Thyroid gland (tissue), 4 donors: ENCODE data around the gene PPIH. TPM values are rescaled to one million over a fixed set of nuclear protein-coding genes. Genes with fewer than 3 reads are reported as not detected.

Experiments
- DNase-seq, 2 donors: peaks; one replicate each; pipeline ENCODE4 v3.0.0-alpha.2; 2019
- H3K27ac ChIP-seq, 3 donors: fragments of 200-600 bp; sonication (generic); 1 replicate in 2 of 3; 2 replicates in 1 of 3; pipeline ENCODE4 v1.5.1; 2016 to 2019; ENCODE audit warnings: mild to moderate bottlenecking in 1 of 3, moderate library complexity in 1 of 3
- H3K27me3 ChIP-seq: fragments of 200-600 bp; sonication (generic); one replicate; pipeline ENCODE4 v1.5.1; 2019
- H3K36me3 ChIP-seq, 2 donors: fragments of 200-600 bp; sonication (generic); one replicate each; pipeline ENCODE4 v1.5.1; 2016 to 2019
- H3K4me1 ChIP-seq, 2 donors: fragments of 200-600 bp; sonication (generic); one replicate each; pipeline ENCODE4 v1.5.1; 2017 to 2019
- H3K4me3 ChIP-seq, 3 donors: fragments of 200-600 bp; sonication (generic); replicated peaks in 1 of 3; 1 replicate in 2 of 3; 2 replicates in 1 of 3; pipeline ENCODE4 v1.5.1; 2016; ENCODE audit warnings: mild to moderate bottlenecking in 1 of 3
- H3K9me3 ChIP-seq: fragments of 200-600 bp; sonication (generic); one replicate; pipeline ENCODE4 v1.5.1; 2017
- CTCF ChIP-seq, 6 experiments: fragments of 200-600 bp in 3 of 6; fragments of 450-650 bp in 3 of 6; sonication (generic) in 3 of 6; IDR thresholded peaks; one replicate each; pipeline ENCODE4 v1.5.1; 2016 to 2019; ENCODE audit warnings: antibody characterized with exemption in 6 of 6, mild to moderate bottlenecking in 2 of 6, inconsistent platforms in 1 of 6, moderate library complexity in 1 of 6
- POLR2A ChIP-seq, 2 donors: fragments of 450-650 bp; IDR thresholded peaks; one replicate each; pipeline ENCODE4 v1.6.1; 2017; ENCODE audit warnings: antibody characterized with exemption in 2 of 2, mild to moderate bottlenecking in 2 of 2, moderate library complexity in 1 of 2
- WGBS, 2 donors: methylation state at CpG; one replicate each; pipeline ENCODE4 v1.1.5; 2017; 5-methylcytosine and 5-hydroxymethylcytosine counted together
- intact Hi-C: fragments of 100-400 bp; cut with DNase I; formaldehyde crosslinking; loops from one replicate; pipeline ENCODE4 v1.15.1; 2023
- total RNA-seq, 4 donors: library from RNA; depleted of rRNA; stranded (reverse); fragments of >200 nt; gene quantifications; one replicate each; pipeline ENCODE4 v1.2.3, GENCODE V29; 2016

PPIH gene
- total RNA-seq, 4 donors from 2014 or later, result 26.4 to 45.9 (median 40.3) TPM

DNA sequence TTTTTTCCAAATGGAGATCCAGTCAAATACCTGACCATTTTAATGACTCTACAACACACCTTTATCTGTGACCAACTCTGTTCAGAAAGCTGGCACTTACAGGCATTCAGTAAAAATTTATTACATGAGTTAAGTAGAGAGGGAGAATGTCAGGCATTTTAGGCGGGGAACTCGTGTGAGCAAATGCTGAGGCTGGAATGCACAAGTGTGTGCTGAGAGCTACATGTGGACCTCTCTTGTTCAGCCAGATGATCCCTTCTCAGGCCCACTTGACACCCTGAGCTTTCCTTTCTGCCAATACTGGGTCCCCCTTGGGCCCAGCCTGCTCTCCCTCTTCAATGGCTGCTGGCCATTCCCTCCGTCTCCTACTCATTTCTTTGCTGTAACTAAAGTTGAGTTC, 11.7 kb downstream of the PPIH start:
- peaks cover 31 to 40% of the 10 kb centered on the region in 2 donors for H3K4me1 ChIP-seq
- H3K27me3 ChIP-seq, result no peaks in the 10 kb centered on the region
- WGBS, 2 donors, result 38 to 61% methylated on average over 3 of the region's 3 CpGs
- TF ChIP-seq POLR2A (IDR thresholded peaks at IDR 0.05) (peak in 1 of 2 donors; percentile 22), CTCF (IDR thresholded peaks at IDR 0.05) (no peak)
- H3K36me3 ChIP-seq, result peaks cover 20 to 22% of the 10 kb centered on the region in 2 donors
- peak; percentile 91 to 92 for DNase-seq
- H3K27ac ChIP-seq, result peak overlapping the region; percentile 69 to 88 (median 81)
- H3K9me3 ChIP-seq, result no peaks in the 10 kb centered on the region
- intact Hi-C loops, result no loop called here
- H3K4me3 ChIP-seq, result no peak overlapping the region

GRCh38 chr1:42670425-42670824, 12.2 kb downstream of the PPIH start:
- intact Hi-C loops, result no loop called here
- Histone ChIP-seq H3K9me3 (no peaks in the 10 kb centered on the region), H3K4me1 (peaks cover 36 to 40% of the 10 kb centered on the region in 2 donors), H3K27ac (peak overlapping the region; percentile 69 to 88 (median 81)), H3K4me3 (no peak overlapping the region), H3K27me3 (no peaks in the 10 kb centered on the region), H3K36me3 (peaks cover 15 to 17% of the 10 kb centered on the region in 2 donors)
- no peak for TF ChIP-seq CTCF (IDR thresholded peaks at IDR 0.05)
- TF ChIP-seq POLR2A (IDR thresholded peaks at IDR 0.05), result no peak
- DNase-seq, result peak; percentile 76 to 82
- 32 to 40% methylated on average over 4 of the region's 4 CpGs for WGBS, 2 donors

DNA sequence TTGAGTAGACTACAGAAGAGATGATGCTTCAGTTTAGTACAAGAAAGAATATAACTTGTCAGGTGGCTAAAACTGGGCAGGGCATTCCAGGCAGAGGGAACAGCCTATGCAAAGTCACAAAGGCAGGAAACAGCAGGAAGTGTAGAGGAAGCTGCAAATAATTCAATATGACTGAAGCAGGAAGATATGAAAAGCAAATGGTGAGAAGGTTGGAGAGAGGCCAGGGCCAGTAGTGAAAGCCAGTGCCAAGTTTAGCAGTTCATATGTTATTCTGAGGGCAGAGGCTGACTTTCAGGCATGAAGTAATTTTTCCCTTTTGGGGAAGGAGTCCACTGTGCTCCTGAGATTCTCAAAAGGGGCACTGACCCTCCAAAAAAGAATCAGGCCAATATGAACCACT, 16.0 kb downstream of the PPIH start:
- Histone ChIP-seq H3K27ac (peak overlapping the region; percentile 73 to 90 (median 89)), H3K36me3 (no peaks in the 10 kb centered on the region), H3K9me3 (no peaks in the 10 kb centered on the region), H3K4me3 (no peak overlapping the region), H3K27me3 (no peaks in the 10 kb centered on the region), H3K4me1 (peaks cover 31 to 37% of the 10 kb centered on the region in 2 donors)
- no peak for TF ChIP-seq CTCF (IDR thresholded peaks at IDR 0.05)
- TF ChIP-seq POLR2A (IDR thresholded peaks at IDR 0.05), result no peak
- peak in 1 of 2 donors; percentile 41 for DNase-seq
- intact Hi-C loops, result no loop called here

DNA sequence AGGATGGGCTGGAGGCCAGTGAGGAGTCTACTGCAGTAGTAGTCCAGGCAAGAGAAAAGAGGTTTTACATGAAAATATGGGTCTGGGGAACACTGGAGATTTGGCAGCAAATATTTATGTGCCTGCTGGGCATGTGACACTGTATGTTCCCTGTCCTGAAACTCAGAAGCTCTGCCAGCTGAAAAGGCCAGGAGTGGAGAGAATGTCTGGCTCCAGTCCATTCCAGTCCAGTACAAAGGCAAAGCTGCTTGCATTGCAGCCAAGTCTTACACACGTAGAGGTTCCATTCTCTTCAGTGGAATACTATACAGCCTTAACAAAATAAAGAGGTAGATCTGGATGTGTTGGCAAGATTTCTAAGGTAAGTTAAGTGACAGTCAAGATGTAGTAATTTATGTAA, 16.5 kb downstream of the PPIH start:
- TF ChIP-seq POLR2A (IDR thresholded peaks at IDR 0.05) (peak in 1 of 2 donors; percentile 18), CTCF (IDR thresholded peaks at IDR 0.05) (no peak)
- WGBS, 2 donors, result 25 to 32% methylated on average over 1 of the region's 1 CpG
- DNase-seq, result peak; percentile 71 to 83
- peaks cover 26 to 34% of the 10 kb centered on the region in 2 donors for H3K4me1 ChIP-seq
- peak overlapping the region; percentile 73 to 90 (median 89) for H3K27ac ChIP-seq
- no peaks in the 10 kb centered on the region for H3K9me3 ChIP-seq
- intact Hi-C loops, result no loop called here
- H3K4me3 ChIP-seq, result no peak overlapping the region
- no peaks in the 10 kb centered on the region for H3K36me3 ChIP-seq
- H3K27me3 ChIP-seq, result no peaks in the 10 kb centered on the region

DNA sequence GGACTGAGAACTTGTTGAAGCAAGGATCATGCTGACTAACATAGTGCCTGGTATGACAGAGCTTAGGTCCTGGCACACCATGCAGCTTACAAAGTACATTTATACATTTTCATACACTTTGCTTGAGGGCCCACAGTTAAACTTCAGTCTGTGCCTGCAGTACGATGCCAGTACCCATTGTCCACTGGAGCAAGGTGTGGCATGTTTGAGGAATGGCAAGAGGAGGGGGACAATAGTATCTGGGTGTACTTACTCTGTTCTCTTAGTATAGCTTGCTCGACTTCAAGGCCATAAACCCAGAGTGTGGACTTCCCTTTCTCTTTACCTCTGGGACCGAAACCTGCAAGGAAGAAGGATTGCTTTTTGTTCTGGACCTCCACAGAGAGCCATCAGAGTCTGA, 17.2 kb downstream of the PPIH start:
- TF ChIP-seq POLR2A (IDR thresholded peaks at IDR 0.05) (no peak), CTCF (IDR thresholded peaks at IDR 0.05) (no peak)
- H3K9me3 ChIP-seq, result no peaks in the 10 kb centered on the region
- H3K27ac ChIP-seq, result peak overlapping the region; percentile 73 to 90 (median 89)
- no peaks in the 10 kb centered on the region for H3K36me3 ChIP-seq
- intact Hi-C loops, result no loop called here
- no peak for DNase-seq
- no peak overlapping the region for H3K4me3 ChIP-seq
- 95 to 97% methylated on average over 3 of the region's 3 CpGs for WGBS, 2 donors
- H3K27me3 ChIP-seq, result no peaks in the 10 kb centered on the region
- peaks cover 30 to 42% of the 10 kb centered on the region in 2 donors for H3K4me1 ChIP-seq
